ENCODE results near the gene TEX14.
A peak's percentile ranks its signal among the peaks of the same experiment; 100 is the strongest.

TEX14 gene

DNA sequence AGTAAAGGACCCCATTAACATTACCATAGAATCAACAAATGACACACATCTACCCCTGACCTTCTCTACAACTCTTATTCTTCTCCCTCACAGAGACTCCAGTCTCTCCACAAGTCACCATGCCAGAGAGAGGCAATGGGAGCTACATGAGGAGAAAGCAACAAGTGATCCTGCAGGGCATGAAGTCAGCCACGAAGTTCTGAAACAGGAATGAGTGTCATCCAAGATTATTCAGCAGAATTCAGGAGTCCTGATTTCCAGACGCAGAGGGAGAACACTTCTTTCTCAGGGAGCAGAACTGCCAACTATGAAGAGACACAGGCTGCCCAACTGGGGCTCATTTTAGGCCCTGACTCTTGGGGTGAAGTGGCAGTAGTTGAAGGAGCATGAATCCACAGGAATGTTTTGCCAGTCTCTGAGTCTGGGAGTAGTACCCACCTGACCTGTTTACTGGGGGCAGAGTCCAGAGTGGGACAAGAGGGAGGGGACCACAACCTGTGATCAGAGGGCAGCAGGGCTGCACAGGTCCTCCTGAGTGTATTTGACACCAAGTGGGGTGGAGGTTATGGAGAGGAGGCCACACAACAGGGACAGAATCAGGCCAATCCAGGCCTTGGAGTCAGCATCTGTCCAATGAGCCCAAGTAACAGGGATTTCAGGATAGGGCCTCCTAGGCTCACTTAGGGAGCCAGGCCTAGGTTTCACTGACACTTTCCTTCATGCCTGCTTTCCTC is 175.0 kb downstream of the TEX14 start:
- DNase-seq: no peak

DNA sequence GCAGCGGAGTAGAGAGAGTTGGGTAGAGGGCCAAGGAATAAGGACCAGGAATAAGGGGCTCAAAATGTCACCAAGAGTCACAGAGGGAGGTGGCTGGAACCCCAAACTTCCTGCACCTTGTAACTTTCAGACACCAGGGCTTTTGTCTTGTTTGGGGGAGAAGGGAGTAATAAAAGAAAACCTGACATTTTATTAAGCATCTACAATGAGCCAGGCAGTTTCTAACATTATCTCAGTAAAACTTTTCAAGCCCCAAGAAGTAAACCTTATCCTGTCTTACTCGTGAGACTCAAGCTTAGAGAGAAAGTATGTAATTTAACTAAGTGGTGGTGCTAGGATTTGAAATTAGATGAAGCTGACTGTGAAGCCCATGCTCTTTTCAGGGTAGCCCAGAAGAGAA is 176.6 kb downstream of the TEX14 start:
- no peak for DNase-seq

DNA sequence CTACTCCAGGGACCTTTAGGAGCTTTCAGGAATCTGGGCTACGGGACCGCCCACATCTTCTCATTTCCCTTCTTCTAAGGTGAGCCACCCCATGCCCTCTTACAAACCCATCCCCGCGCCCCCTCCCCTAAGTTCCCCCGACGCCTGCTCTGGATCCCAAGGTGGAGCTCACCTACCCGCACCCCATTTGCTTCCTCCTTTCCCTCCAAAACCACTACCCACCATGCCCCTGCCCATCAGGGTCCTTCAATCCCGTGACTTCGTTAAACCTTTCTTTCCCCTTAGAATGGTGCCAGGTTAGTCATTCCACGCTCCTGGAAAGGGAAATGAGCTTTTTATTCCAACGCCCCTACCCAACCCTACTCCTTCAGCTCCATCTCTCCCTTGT is 177.1 kb downstream of the TEX14 start:
- DNase-seq: no peak

DNA sequence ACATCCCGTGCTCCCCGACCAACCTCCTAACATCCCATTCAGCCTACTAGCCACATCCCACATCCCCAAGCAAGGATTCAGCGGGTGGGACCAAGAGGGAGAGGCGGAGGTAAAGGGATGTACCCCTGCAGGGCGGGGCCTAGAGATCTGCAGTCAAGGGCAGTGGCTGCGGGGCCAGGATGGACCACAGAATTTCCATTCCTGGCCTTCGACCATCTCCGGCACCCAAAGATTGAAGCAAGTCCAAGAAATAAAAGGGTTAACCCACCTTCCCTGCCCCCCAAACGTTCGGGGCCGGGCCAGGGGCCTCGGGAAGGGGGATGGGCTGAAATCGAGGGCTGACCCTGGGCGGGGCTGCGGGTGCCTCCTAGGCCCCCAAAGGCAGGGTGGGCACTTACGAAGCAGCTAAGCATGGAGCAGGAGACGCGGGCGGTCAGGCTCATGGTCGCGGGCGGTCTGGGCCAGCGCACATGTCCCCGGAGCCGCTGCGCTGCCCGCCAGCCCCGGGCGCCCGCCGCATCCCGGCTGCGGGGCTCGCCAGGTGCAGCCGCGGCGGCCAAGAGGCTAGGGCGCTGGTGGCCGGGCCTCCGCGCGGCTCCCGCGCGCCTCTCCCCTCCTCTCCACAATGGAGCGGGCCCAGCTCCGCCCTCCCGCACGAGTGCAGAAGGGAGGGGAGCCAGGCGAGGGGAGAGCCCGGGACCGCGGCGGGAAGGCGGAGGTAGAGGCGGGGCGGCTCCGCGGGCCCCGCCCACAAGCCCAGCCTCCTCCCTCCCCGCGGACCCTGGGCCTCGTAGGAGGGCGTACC is 177.7 kb downstream of the TEX14 start, which contains the start of gene MTMR4:
Gene MTMR4, minus strand, starts transcription at position 674 of the 805 bp plus-strand sequence. Its CDS starts 231 bp downstream, at position 443.
- DNase-seq: peak; percentile 79

DNA sequence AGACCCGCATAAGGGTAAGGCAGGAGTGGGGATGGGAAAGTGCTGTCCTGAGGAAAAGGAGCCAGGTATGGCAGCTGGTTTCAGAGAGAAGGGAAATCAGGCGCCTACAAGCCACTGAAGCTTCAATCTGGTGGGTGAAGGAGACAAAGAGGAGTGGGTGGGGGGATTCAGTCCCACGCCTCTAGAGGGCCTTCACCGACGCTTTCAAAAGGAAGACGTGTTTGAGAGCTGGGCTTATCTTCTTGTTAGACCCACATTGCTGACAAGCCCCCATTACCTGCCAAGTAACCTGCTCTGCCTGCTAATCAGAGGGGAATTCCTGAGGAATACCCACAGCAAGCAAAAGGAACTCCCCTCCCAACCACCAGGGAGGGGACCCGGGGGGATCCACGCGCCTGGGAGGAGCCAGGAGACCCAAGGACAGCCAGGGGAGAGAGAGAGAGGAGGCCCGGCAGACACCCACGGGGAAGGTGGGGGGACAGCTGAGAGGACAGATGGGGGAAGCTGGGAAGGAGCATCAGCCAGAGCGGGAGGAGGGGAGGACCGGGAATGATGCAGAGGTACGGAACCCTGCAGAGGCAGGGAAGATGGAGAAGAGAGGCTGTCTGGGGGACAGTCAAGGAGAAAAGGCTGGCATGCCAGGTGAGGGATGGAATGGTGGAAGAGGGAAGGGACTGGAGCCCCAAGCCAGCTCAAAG is 178.4 kb downstream of the TEX14 start:
- DNase-seq: no peak

DNA sequence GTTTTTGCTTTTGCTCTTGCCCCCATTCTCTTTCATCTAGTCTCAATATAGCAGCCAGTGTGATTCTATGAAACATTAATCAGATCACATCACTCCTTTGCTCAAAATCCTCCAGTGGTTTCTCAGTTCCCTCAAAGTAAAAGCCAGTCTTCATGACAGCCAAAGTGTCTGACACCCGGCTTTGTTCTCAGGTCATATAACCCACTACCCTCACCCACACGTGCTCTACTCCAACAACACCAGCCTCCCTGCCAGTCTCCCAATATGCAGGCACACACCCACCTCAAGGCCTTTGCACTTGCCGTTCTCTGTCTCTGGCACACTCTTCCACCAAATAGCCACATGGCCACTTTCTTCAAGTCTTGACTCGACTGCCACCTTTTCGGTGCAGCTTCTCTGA is 181.8 kb downstream of the TEX14 start:
- DNase-seq: no peak

DNA sequence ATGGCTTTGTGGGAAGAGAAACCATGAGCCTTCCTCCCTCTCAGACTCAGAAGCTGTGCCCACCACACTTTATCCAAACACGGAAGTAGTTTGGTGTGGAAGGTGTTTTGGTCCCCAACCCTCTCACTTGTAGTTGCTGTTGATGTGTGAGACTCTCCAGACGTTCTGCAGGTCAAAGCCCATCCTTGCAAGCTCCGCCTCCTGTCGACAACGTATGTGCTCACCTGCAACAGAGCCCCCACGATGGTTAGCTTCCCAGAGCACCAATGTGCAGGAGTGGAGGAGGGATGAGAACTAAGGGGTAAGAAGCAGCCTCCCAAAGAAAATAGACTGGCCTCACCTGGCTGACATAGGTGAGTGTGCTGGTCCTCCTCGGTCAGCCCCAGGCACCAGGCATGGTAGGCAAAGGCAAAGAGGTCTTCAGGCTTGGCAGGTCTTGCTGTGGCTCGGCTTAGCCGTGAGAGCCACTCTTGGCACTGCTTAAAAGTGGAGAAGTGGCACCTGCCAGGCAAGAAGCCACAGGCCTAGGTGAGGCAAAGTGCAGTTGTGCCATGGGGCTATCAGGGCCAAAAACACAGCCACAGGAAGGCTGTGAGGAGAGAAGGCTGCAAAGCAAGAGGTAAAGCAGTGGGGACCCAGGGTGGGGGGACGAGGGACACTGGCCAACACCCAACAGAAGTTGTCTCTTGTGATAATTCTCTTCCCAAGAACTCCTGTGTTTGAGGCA is 183.3 kb downstream of the TEX14 start:
- DNase-seq: no peak

DNA sequence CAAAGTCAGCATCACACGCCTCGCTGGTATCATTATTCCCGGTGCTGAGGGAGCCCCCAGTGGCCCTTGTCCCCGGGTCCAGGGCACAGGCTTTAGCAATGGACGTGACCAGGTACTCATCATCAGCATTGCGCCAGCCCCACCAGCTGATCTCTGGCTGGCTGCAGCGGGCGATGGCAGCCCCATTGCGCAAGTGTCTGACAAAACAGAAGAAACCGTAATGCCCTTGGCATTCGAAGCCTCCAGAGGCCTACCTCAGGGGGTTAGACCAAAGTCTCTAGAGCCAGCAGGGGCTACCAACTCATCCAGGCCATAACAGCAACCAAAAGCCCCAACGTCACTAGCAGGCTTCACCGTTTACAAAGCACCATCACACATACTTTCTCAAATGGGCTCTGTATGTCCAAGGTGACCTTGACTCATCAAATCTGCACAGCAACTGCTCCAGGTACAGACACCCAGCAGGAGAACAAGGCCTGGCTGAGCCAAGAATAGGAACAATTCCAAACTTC is 184.7 kb downstream of the TEX14 start:
- no peak for DNase-seq
